Stimulated activated CD8-positive, alpha-beta memory T cell treated with anti-CD3 and anti-CD28 coated beads, Interleukin-7, amount 100 ng/mL, for 1 hour (primary cell): ENCODE data around the gene CITED4.

Source experiments
- DNase-seq, 2 donors: peaks; one replicate each; pipeline ENCODE4 v3.0.0-alpha.2; 2020; ENCODE audit warnings: low read depth in 2 of 2

The CITED4 gene

DNA sequence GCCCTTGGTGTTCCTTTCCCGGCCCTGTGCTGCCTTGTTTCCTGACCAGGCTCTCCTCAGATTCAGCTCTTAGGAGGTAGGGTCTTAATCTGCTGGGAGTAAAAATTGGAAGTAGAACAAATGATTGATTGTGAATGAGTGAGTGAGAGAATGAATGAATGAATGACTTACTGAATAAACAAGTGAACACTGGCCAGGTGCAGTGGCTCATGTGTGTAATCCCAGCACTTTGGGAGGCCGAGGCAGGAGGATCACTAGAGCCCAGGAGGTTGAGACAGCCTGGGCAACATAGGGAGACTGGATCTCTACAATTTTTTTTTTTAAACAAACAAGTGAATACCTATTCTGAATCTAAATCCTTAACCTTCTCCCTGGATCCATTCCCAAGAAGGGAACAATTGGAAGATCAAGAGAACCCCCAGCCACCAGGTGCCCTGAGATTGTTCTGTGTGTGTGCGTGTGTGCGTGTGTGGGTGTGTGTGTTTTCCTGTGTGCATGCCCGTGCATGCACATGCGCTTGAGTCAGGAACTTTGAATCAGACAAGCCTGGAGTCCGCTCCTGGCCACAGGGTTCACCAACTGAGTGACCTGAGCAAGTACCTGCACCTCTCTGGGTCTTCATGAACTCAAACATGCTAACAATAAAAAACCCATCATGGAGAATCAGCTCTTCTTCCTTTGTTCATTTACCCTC lies 24.3 kb upstream of the CITED4 start:
- DNase-seq = no peak

DNA sequence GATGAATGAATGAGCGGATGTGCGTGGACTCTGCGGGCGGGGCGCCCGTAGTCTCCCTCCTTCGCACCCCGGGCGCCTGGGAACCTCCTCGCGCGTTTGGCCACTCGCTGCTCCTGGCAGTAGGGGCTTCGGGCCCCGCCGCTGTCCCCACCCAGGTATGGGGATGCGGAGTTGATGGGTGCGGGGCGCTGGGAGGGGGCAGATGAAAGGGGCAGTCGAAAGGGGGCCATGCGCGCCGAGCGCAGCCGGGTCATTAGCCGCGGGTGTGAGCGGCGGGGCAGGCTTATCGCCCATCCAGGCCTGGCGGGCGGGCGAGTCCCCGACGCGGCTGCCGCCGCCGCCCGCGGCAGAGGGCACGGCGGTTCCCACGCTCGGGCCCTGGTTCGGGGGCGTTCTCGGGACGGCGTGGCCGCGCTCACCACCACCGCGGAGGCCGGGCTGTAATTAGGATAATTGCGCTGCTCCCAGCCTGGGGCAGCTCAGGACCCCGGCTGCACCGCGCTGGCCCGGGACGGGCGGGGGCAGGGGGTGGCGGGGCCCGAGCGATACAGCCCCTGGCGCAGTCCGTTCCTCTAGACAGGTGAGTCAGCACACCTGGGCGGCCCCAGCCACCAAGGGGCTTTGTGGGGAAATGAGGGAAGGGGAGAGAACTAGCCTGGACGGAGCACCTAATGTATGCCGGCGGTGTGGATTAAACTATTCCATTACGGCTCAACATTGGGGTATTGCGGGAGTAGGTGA lies 22.1 kb upstream of the CITED4 start:
- DNase-seq = no peak

DNA sequence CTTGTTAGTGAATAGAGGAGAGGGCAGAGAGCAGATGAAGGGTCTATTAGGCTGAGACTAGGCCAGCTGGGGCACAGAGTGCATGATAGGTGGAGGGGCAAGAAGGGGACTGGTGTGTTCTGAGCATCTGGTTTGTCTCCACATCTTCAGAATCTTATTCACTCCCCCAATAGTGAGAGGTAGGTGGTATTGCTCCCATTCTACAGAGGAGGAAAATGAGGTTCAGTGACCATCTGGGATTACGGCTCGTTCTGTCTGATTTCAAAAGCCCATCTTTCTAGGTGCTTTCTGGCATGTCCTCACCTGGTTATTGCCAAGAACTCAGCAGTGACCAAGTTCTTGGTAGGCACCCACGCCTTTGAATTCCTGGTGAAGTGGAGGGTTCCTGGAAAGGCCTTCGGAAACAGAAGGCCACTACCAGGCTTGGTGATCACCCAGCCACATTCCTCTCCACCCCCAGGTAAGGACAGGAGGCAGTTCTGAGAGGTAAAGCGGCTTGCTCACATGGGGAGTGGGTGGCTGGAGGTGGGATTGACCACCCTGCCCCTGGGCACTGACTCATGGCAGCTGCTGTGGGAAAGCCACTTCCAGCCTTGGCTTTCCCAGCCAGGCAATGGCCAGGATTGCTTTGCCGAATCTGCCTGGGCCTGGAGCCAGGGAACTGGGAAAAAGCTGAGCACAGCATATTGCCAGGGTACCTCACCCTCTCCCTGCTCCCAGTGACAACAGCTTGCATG lies 18.8 kb upstream of the CITED4 start:
- DNase-seq = no peak

DNA sequence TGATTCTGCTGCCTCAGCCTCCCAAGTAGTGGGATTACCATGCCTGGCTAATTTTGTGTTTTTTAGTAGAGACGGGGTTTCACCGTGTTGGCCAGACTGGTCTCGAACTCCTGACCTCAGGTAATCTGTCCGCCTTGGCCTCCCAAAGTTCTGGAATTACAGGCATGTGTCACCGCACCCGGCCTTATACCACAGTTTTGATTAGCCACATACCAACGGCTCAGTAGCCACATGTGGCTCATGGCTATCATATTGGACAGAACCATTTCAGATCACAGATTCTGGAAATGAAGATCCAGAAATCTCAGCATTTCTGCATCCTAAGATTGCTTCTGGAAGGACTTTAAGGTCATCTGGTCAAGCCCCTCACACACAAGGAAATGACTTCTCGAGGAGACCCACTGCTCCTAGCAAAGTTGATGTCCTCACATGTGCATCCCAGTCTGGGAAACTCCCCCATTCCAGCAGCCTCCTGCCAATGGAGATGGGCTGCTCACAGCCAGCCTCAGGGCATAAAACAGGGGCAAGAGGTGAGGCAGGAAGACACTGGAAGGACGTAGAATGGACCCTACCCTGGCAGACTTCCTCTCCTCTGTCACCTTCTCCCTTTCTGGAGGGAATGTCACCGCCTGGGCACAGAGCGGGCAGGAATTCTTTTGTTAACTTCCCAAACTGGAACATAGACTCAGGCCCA lies 17.5 kb upstream of the CITED4 start:
- no peak for DNase-seq

DNA sequence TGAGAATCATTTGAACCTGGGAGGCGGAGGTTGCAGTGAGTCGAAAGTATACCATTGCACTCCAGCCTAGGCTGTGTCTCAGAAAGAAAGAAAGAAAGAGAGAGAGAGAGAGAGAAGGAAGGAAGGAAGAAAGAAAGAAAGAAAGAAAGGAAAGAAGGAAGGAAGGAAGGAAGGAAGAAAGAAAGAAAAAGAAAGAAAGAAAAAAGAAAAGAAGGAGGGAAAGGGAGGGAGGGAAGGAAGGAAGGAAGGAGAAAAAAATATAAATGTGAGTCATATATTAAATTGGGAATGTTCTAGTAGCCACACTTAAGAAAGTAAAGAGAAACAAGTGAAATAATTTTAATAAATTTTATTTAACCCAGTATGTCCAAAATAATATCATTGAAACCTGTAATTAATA lies 16.7 kb upstream of the CITED4 start:
- no peak for DNase-seq

DNA sequence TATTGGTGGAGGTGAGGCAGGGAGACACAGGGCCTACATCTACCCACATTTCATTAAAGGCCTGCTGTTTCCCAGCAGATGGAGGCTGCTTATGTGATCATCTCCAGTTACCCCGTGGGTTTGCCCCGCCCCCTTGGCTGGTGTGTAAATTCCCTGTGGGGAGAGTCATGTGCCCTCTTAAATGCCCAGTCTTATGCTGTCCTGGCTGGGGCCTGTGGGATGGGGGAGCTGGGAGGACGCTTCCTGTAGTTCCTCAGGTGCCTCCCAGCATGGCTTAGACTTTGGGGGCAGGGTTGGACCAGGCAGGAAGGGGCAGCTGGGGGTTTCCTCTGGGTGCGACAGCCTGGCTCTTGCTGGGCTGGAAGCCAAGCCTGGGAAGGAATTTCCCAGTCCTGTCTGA lies 15.5 kb upstream of the CITED4 start:
- DNase-seq = no peak

DNA sequence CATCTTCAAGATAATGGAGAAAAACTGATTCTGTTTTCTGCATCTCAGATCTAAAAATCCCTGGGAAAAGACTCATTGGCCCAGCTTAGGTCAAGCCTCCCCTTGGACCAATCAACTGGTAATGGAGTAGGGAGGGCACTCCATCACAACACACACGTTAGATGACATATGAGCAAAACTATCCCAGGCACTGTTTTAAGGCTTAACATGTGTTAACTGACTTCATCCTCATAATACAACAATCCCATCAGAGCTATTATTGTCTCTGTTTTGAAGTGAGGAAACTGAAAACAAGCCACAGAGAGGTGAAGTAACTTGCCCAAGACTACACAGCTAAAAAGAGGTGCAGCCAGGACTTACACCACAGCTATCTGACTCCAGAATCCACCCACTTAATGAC lies 14.7 kb upstream of the CITED4 start:
- no peak for DNase-seq

DNA sequence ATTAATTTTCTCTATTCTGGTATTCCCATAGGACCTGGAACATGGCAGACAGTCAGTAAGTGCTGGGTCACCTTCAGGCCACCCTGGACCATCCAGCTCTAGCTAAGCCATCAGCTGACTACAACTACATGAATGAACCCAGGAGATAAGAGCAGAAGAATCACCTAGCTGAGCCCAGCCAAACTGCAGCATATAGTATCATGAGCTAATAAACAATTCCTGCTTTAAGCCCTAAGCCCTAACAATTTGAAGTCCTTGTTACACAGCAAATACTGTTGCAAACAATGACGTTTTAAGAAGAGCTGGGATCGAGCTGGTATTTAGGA lies 14.2 kb upstream of the CITED4 start:
- no peak for DNase-seq

DNA sequence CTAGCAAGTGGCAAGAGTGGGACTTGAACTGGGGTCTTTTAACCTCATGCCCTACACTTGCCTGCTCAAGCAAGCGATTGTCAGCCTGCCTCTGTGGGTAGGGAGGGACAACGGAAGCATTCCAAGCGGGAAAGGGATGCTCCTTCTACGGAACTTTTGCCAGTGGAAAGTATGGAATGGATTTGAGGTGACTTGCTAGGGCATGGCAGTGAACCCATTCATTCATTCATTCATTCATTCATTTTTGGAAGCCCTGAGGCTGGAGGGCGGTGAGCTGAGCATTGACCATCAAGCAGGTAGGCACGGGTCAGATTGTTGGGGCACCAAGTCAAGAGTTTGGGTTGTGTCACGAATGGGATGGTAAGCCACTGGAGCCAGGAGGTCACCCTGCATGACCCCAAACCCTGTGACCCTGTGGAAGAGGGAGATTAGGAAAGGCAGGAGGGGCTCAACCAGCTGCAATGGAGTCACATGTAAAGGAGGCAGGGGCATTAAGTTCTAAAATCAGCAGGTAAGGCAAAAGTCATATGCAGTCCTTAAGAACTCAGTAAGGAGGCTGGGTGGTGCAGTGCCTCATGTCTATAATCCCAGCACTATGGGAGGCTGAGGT lies 11.8 kb upstream of the CITED4 start:
- DNase-seq = no peak

DNA sequence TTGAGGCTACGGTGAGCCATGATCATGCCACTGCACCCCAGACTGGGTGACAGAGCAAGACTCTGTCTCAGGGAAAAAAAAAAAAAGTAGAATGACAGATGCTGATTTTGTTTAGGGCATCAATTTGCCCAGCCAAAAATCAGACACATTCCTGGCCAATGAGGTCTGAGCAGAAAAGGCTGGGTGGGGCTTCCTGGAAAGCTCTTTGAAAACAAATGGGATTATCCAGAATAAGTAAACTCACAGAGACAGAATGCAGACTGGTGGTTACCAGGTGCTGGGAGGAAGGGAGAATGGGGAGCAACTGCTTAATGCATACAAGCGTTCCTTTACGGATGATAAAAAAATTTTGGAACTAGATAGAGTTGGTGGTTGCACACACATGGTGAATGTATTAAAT lies 10.1 kb upstream of the CITED4 start:
- DNase-seq = no peak

DNA sequence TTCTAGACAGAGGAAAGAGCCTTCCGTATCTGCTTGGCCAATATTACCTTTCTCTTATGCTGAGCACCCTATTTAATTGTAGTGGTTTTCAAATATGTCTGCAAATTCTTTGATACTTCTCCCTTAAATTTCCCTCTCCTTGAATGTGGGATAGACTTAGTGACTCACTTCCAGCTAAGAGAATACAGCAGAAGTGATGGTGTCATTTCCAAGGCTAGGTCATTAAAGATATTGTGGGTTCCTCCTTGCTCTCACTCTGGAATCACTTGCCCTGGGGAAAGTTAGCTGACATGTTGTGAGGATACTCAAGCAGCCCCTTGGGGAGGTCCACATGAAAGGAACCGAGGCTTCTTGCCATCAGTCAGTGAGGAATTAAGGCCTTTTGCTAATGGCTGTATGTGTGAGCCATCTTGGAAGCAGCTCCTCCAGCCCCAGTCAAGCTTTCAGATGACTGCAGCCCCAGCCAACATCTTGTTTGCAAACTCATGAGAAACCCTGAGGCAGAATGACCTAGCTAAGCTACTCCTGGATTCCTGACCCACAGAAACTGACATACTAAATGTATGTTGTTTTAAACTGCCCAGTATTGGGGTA lies 8.1 kb upstream of the CITED4 start:
- DNase-seq = no peak

DNA sequence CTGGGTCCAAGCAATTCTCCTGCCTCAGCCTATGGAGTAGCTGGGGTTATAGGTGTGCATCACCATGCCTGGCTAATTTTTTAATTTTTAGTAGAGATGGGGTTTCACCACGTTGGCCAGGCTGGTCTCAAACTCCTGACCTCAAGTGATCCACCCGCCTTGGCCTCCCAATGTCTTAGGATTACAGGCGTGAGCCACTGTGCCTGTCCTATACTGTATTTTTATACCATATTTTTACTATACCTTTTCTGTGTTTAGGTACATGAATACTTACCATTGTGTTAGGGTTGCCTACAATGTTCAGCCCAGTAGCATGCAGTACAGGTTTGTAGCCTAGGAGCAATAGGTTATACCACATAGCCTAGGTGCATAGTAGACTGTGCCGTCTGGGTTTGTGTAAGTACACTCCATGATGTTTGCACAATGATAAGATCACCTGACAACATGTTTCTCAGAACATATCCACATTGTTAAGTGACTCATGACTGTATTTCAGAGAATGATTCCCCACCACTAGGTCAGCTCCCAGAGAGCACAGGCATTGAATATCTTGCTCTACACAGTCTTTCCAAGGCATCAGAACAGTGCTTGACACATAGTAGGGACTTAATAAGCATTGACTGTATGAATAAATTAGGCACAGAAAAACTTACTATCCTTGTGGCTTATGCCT lies 6.0 kb upstream of the CITED4 start:
- no peak for DNase-seq

DNA sequence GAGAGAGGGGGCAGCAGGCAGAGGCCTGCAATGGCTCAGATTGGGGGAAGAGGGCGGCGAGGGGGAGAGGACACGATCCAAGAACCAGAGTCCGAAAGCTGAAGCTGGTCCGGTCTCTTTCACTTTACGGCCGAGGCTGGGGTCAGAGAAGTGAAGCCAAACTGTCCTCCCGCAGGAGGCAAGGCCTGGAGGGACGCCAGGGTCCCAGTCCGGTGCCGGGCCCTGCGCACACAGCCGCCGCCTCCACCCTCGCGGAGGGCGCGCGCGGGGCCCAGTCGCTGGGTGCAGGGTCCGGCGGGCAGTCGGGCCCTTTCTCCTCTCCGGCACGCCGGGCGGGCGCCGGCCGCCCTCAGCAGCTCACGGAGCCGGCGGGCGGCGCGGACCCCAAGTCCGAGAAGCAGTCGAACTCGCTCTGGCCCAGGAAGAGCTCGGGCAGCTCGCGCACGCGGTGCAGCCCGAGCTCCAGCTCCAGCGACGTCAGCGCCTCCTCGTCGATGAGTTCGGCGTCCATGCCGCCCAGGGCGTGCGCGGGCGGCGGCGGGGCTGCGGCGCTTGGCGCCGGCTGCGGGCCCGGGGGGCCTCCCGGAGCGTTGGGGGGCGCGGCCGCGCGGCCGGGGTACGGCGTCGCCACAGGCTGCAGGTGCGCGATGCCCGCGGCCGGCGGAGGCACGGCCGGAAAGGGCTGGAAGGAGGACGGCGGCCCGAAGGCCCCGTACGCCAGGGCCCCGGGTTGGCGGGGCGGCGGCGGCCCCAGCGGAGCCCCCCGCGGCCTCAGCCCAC lies 749 bp downstream of the CITED4 start:
- DNase-seq = no peak

DNA sequence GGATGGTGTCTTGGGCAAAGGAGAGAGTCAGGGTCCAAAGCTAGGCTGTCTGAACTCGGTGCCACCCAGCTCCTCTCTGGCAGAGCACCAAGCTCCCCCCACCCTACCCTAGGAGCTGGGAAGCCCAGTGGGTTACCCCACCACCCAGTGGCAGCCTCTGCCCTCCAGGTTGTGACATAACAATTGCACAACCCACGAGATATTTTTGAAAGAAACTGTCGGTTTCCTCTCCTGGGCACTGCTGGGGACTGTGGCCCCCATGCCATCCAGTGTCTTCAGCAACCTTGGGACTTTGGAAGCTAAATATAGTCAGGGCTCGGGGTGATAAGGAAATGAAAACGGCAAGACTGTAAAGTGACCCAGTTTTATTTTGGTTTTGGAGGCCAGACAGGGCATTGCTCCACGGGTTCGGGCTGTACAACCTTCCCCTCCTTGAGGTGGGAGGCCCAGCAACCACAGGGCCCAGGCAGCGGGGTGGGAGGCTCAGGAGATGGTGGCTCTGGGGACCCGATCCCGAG lies 1.4 kb downstream of the CITED4 start:
- no peak for DNase-seq

DNA sequence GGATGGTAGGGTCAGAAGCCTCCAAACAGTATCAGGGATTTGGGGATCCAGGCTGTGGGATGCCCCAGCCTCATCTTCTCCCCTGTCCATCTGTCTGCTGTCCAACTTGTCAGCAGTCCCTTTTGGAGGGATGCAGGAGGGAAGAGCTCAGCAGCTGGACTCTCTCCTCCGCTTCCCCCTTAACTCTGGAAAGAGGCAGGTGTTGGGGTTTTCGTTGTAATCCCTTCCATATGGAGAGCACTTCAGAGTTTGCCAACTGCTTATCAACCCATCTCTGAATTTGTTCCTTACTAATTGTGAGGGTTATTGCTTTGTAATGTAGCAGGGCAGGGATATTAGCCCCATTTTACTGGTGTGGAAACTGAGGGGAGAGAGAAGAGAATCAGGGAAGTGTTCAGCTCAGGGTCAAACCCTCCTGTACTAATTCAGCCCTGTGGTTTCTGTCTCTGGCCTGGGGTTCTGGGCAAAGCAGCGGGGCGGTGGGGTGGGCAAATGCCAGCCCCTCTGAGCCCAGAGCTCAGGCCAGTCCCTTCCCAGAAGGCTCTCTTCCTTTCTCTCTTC lies 3.2 kb downstream of the CITED4 start:
- DNase-seq = no peak

DNA sequence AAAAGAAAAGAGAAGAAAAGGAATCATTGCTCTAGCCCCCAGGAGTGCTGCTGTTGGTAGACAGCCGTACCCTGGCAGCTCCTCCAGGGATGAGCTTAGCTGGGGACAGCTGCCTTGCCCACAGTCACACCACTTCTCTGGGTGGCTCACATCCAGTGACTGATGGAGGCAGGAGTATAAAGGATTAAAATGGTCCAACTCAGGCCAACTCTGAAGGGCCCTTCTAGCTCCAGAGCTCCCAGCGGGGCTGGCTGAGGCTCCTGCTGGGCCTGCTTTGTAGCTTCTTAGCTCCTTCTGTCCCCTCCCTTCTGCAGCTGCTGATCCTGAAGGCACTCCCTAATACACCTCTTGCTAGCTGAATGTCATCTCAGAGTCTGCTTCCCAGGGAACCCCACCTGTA lies 4.4 kb downstream of the CITED4 start:
- no peak for DNase-seq

DNA sequence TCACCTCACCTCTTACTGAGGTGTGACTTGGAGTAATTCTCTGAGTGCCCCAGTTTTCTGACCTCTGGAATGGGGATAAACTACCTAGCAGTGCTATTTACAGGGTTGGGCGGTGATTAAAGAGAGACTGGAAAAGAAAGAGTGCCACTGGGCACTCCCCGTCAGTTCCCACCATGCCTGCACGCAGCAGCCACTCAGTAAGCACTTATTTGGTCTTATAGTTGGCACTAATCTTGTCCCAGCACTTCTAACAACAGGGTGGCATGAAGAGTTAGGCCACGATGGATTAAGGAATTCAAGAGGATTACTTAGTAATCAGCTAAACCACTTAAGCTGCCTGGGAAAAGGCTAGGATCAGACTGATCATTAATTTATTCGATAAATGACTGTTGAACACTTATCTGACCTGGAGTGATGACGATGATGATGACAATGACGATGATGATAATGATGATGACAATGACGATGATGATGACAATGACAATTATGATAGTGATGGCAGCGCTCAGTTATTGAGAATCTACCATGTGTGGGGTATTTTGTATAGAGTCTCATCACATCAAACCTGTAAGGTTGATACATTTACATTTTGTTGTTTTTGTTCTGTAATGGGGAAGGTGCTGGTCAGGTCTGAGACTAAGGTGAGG lies 5.4 kb downstream of the CITED4 start:
- DNase-seq = no peak

DNA sequence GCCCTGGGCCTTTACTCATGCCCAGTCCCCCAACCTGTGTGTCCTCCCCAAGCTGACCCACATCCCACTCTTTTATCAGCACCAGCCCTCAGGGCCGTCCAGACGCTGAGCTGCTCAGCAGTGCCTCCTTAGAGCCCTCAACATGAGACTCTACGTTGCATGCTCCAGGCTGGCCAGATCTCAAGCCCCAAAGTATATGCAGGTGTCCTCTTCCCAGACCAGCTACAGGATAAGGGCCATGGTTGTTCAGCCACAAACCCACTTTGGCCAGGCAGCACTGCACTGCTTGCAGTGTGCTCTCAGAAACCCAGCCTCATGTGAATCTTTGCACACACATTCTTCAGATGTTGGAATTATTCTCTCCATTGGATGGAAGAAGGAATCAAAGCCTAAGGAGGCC lies 6.0 kb downstream of the CITED4 start:
- DNase-seq = no peak

DNA sequence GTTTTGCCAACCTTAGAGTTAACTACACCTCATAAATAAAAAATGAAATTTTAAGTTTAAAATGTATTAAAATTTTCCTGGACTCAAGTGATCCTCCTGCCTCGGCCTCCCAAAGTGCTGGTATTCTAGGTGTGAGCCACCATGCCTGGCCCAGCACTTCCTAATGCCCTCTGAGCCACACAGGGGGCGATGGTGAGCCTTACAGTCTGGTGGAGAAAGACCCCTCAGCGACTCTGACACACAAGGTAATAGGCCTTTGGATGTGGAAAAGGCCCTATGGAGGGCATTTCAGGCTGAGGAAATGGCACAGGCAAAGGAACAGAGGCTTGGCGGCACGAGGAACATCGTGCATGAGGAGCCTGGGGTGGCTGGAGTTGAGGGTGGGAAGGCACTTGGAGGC lies 6.7 kb downstream of the CITED4 start:
- no peak for DNase-seq

DNA sequence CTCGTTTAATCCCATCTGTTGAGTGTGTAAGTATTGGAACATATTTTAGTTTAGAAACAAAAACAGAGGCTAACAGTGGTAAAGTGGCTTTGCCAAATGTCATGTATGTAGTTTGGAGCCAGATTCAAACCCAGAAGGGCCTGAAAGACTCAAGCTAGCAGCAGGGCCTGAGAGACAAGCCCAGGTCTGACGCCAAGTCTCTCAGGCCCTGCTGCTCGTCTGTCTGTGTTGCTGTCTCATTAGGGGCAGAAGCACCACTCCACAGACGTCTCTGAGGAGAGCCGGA lies 8.3 kb downstream of the CITED4 start:
- DNase-seq = no peak
